Measurements from ENCODE around the gene C9orf152.

Gene C9orf152

GRCh38 chr9:110168486-110168885 is 39.5 kb downstream of the C9orf152 start:
- TF ChIP-seq, protein P1, sequence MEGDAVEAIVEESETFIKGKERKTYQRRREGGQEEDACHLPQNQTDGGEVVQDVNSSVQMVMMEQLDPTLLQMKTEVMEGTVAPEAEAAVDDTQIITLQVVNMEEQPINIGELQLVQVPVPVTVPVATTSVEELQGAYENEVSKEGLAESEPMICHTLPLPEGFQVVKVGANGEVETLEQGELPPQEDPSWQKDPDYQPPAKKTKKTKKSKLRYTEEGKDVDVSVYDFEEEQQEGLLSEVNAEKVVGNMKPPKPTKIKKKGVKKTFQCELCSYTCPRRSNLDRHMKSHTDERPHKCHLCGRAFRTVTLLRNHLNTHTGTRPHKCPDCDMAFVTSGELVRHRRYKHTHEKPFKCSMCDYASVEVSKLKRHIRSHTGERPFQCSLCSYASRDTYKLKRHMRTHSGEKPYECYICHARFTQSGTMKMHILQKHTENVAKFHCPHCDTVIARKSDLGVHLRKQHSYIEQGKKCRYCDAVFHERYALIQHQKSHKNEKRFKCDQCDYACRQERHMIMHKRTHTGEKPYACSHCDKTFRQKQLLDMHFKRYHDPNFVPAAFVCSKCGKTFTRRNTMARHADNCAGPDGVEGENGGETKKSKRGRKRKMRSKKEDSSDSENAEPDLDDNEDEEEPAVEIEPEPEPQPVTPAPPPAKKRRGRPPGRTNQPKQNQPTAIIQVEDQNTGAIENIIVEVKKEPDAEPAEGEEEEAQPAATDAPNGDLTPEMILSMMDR (IDR thresholded peaks at IDR 0.05; ENCODE audit: low read depth, low read length, missing control alignments), result no peak
- DNase-seq (ENCODE audit: low read depth), result no peak
- no peak overlapping the region for H3K4me3 ChIP-seq (ENCODE audit: low read depth, low read length)

DNA sequence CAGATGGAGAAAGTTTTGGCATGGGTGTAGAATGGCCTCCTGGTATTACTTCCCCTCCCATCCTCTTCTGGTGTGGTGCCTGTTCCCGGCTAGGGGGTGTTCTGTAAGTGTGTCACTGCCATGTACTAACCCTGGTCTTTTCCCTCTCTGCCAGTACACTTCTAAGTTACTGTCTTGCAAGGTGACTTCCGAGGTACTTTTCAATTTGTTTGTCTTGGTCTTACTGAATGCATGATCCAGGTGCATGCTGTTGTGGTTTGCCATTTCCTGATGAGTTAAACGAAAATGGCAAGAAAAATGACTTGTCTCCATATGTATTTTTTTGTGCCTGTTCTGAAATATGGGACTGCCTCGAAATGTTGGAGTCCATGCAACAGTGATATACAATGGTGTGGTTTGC is 46.0 kb downstream of the C9orf152 start:
- no peak overlapping the region for H3K4me3 ChIP-seq (ENCODE audit: low read depth, low read length)
- TF ChIP-seq, protein P1 (IDR thresholded peaks at IDR 0.05; ENCODE audit: low read depth, low read length, missing control alignments), result no peak
- DNase-seq (ENCODE audit: low read depth), result no peak

DNA sequence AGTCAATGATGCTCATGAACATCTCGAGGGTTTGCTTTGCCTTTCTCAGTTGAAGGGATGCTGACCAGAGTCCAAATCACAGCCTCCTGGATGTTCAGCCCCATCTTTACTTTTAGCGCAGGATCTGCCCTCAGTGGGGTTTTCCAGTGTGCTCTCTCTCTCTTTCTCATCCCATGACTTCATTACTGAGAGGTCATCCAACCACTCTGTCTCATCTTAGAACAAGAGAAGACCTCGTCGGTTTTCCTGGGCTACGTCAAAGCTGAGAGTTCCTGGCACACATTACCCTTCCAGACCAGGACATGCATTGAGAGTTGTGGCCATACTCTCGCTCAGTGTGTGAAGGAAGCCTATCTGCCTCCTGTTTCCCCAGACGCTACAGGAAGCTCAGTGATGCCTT is 47.3 kb downstream of the C9orf152 start:
- TF ChIP-seq, protein P1 (IDR thresholded peaks at IDR 0.05; ENCODE audit: low read depth, low read length, missing control alignments), result no peak
- no peak overlapping the region for H3K4me3 ChIP-seq (ENCODE audit: low read depth, low read length)
- no peak for DNase-seq (ENCODE audit: low read depth)

- TF ChIP-seq, protein P1 (IDR thresholded peaks at IDR 0.05; ENCODE audit: low read depth, low read length, missing control alignments), result no peak
- DNase-seq (ENCODE audit: low read depth), result no peak
- H3K4me3 ChIP-seq (ENCODE audit: low read depth, low read length), result no peak overlapping the region
Observed at GRCh38 chr9:110160123-110160522, 47.8 kb downstream of the C9orf152 start.

- no peak overlapping the region for H3K4me3 ChIP-seq (ENCODE audit: low read depth, low read length)
- TF ChIP-seq, protein P1 (IDR thresholded peaks at IDR 0.05; ENCODE audit: low read depth, low read length, missing control alignments), result no peak
- DNase-seq (ENCODE audit: low read depth), result no peak
Observed at GRCh38 chr9:110157823-110158664, 49.9 kb downstream of the C9orf152 start.

DNA sequence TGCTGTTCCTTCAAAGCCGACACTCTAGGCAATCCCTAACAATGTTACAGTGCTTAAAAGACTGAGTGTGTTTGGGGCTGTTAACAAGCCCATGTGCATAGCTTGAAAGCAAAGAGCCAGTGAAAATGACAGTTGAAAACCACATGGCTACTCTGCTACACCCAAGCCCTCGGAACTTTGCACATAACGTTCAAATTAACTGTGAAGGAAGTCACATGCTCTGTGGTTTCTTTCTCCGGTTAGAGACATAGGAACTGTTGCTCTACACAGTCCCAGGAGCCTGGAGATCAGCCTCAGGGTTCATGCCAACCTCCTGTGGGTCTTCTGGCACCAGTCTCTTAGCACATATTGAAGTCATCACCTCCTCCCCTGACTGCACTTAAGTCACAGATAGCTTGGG is 51.1 kb downstream of the C9orf152 start:
- peak; percentile 44 for DNase-seq (ENCODE audit: low read depth)
- no peak overlapping the region for H3K4me3 ChIP-seq (ENCODE audit: low read depth, low read length)
- TF ChIP-seq, protein P1 (IDR thresholded peaks at IDR 0.05; ENCODE audit: low read depth, low read length, missing control alignments), result no peak

GRCh38 chr9:110156416-110156815 is 51.5 kb downstream of the C9orf152 start:
- DNase-seq (ENCODE audit: low read depth), result no peak
- TF ChIP-seq, protein P1 (IDR thresholded peaks at IDR 0.05; ENCODE audit: low read depth, low read length, missing control alignments), result no peak
- H3K4me3 ChIP-seq (ENCODE audit: low read depth, low read length), result no peak overlapping the region

Data from GM12864 (cell line).